Suprapubic skin (tissue), 3 donors: ENCODE results near the gene CCDC85C.

Experiments
- CTCF ChIP-seq, 2 donors: fragments of 200-600 bp in 1 of 2; fragments of 450-650 bp in 1 of 2; sonication (generic) in 1 of 2; IDR thresholded peaks; one replicate each; pipeline ENCODE4 v1.5.1; 2016 to 2019; ENCODE audit warnings: antibody characterized with exemption in 2 of 2, mild to moderate bottlenecking in 1 of 2, moderate library complexity in 1 of 2
- EP300 ChIP-seq: sonication (generic); formaldehyde crosslinking; IDR thresholded peaks from one replicate; pipeline ENCODE4 v1.6.1; 2017; ENCODE audit warnings: antibody characterized with exemption

- TF ChIP-seq CTCF (IDR thresholded peaks at IDR 0.05) (no peak), EP300 (no peak)
These were observed 31.0 kb downstream of the CCDC85C start for GRCh38 chr14:99573000-99573330.
